Esophagus (tissue), 2 donors: ENCODE results near the gene DHCR7. TPM values are rescaled to one million over a fixed set of nuclear protein-coding genes. Genes with fewer than 3 reads are reported as not detected.

ENCODE experiments used
- H3K27ac ChIP-seq, 2 donors: one replicate each; pipeline ENCODE4 v1.5.1; 2013; ENCODE audit warnings: low read depth in 2 of 2, mild to moderate bottlenecking in 2 of 2, inconsistent platforms in 1 of 2, low read length in 1 of 2, moderate library complexity in 1 of 2
- H3K27me3 ChIP-seq, 2 donors: one replicate each; pipeline ENCODE4 v1.6.1; 2013; ENCODE audit warnings: low read length in 2 of 2, control low read depth in 1 of 2, mild to moderate bottlenecking in 1 of 2; ENCODE audit not compliant: insufficient read depth in 2 of 2, control insufficient read depth in 1 of 2
- H3K36me3 ChIP-seq, 2 donors: one replicate each; pipeline ENCODE4 v1.6.1; 2013; ENCODE audit warnings: low read length in 1 of 2; ENCODE audit not compliant: control insufficient read depth in 2 of 2, insufficient read depth in 2 of 2
- H3K4me1 ChIP-seq, 2 donors: one replicate each; pipeline ENCODE4 v1.6.1; 2013; ENCODE audit warnings: low read length in 1 of 2; ENCODE audit not compliant: control insufficient read depth in 2 of 2, insufficient read depth in 2 of 2
- H3K4me3 ChIP-seq, 2 donors: one replicate each; pipeline ENCODE4 v1.5.1; 2013; ENCODE audit warnings: low read length in 2 of 2, mild to moderate bottlenecking in 2 of 2, low read depth in 1 of 2, moderate library complexity in 1 of 2
- H3K9me3 ChIP-seq, 2 donors: one replicate each; pipeline ENCODE4 v1.6.1; 2013; ENCODE audit warnings: mild to moderate bottlenecking in 2 of 2, low read depth in 1 of 2, low read length in 1 of 2, moderate library complexity in 1 of 2; ENCODE audit not compliant: control insufficient read depth in 2 of 2, insufficient read depth in 1 of 2
- WGBS, 2 donors: extraction: QIAGEN DNeasy Blood & Tissue Kit; methylation state at CpG; one replicate each; pipeline ENCODE4 v1.1.7; 2013; 5-methylcytosine and 5-hydroxymethylcytosine counted together
- polyA plus RNA-seq, 2 donors: library from polyadenylated mRNA; stranded (reverse); fragments of 200-250 nt; gene quantifications; one replicate each; pipeline ENCODE4 v1.2.3, GENCODE V29; 2013
- donor health status: healthy with polysubstance abuse.
- donor health status: Bipolar disorder and iron deficiency.

DHCR7 gene
- polyA plus RNA-seq, 2 donors: 26.2 to 41.8 TPM

- H3K27ac ChIP-seq: no peak overlapping the region
- H3K36me3 ChIP-seq: peaks cover 11 to 58% of the 10 kb centered on the region in 2 donors
- H3K4me3 ChIP-seq: no peak overlapping the region
- 93% methylated on average over 23 of the region's 23 CpGs for WGBS, 2 donors
- H3K27me3 ChIP-seq: no peaks in the 10 kb centered on the region
- no peaks in the 10 kb centered on the region for H3K9me3 ChIP-seq
- H3K4me1 ChIP-seq: peaks cover 0 to 3% of the 10 kb centered on the region in 2 donors
Measured at GRCh38 chr11:71459076-71459766, 11.0 kb upstream of the DHCR7 start.

GRCh38 chr11:71458146-71459070 is 10.2 kb upstream of the DHCR7 start:
- H3K4me1 ChIP-seq: peaks cover 0 to 3% of the 10 kb centered on the region in 2 donors
- 81 to 86% methylated on average over 26 of the region's 26 CpGs for WGBS, 2 donors
- no peak overlapping the region for H3K4me3 ChIP-seq
- H3K9me3 ChIP-seq: no peaks in the 10 kb centered on the region
- H3K36me3 ChIP-seq: peaks cover 11 to 51% of the 10 kb centered on the region in 2 donors
- no peaks in the 10 kb centered on the region for H3K27me3 ChIP-seq
- H3K27ac ChIP-seq: peak overlapping the region in 1 of 2 donors; percentile 69

GRCh38 chr11:71456831-71457230 is 8.6 kb upstream of the DHCR7 start:
- Histone ChIP-seq H3K36me3 (peaks cover 11 to 41% of the 10 kb centered on the region in 2 donors), H3K27ac (no peak overlapping the region), H3K27me3 (no peaks in the 10 kb centered on the region), H3K4me3 (no peak overlapping the region), H3K9me3 (no peaks in the 10 kb centered on the region), H3K4me1 (peaks cover 0 to 4% of the 10 kb centered on the region in 2 donors)
- WGBS, 2 donors: 95% methylated on average over 10 of the region's 10 CpGs

GRCh38 chr11:71456294-71456693 is 8.1 kb upstream of the DHCR7 start:
- peaks cover 0 to 5% of the 10 kb centered on the region in 2 donors for H3K4me1 ChIP-seq
- no peak overlapping the region for H3K4me3 ChIP-seq
- H3K27ac ChIP-seq: no peak overlapping the region
- H3K9me3 ChIP-seq: no peaks in the 10 kb centered on the region
- peaks cover 11 to 39% of the 10 kb centered on the region in 2 donors for H3K36me3 ChIP-seq
- WGBS, 2 donors: 92 to 95% methylated on average over 8 of the region's 8 CpGs
- no peaks in the 10 kb centered on the region for H3K27me3 ChIP-seq

DNA sequence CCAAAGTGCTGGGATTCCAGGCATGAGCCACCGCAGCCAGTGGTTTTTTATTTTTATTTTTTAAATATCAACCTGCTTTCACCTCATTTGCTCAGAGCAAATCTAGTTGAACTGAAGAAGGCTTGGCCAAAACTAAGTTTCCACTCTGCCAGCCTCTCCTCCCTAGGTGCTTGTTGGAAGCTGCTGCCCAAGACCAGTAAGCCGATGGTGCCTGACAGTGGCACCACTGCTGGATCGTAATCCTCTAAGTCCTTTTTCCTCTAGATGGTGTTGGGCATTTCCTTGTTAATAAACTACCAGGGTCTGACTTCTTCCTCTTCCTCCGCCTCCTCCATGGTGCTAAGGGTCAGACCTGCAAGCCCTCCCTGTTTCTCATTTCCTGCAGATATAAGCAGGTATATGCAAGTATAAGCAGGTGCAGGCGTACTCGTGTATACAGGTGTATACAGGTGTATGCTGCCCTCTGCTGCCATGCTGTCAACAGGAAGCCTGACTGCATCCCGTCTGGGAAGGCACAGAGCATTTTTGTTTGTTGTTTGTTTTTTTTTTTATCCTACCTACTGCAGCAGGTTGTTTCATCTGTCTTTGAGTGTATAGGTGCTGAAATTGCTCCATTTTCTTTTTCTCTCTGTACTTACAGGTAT is 6.4 kb upstream of the DHCR7 start:
- Histone ChIP-seq H3K4me1 (peaks cover 0 to 5% of the 10 kb centered on the region in 2 donors), H3K36me3 (peaks cover 11 to 32% of the 10 kb centered on the region in 2 donors), H3K4me3 (no peak overlapping the region), H3K27ac (no peak overlapping the region), H3K9me3 (no peaks in the 10 kb centered on the region), H3K27me3 (no peaks in the 10 kb centered on the region)
- WGBS, 2 donors: 51 to 56% methylated on average over 7 of the region's 7 CpGs

DNA sequence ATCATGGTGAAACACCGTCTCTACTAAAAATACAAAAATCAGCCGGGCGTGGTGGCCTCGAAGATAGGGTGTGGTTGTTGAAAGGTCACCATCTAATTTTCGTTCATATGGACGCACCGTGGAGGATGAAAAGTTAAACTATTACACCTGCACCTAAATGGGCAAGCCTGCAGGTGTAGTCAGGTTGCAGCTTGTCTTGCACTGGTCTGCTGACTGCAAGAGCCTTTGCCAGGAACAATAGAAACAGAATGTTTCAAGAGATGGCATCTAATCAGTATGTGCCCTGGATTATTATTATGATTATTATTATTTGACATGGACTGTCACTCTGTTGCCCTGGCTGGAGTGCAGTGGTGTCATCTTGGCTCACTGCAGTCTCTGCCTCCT is 5.7 kb upstream of the DHCR7 start:
- peaks cover 0 to 8% of the 10 kb centered on the region in 2 donors for H3K4me1 ChIP-seq

GRCh38 chr11:71453037-71453917 is 5.1 kb upstream of the DHCR7 start, which contains the start of gene NADSYN1:
Gene NADSYN1 (plus strand): TSS chr11:71453203. CDS start chr11:71453297, 94 bp downstream.
- peaks cover 5 to 18% of the 10 kb centered on the region in 2 donors for H3K36me3 ChIP-seq
- peak within 1 kb of the TSS; percentile 77 to 92 for H3K4me3 ChIP-seq
- 1% methylated on average over 55 to 61 of the region's 61 CpGs for WGBS, 2 donors
- H3K27me3 ChIP-seq: no peaks in the 10 kb centered on the region
- H3K4me1 ChIP-seq: peaks cover 0 to 9% of the 10 kb centered on the region in 2 donors
- H3K9me3 ChIP-seq: no peaks in the 10 kb centered on the region
- peak within 1 kb of the TSS; percentile 93 to 95 for H3K27ac ChIP-seq

More for the DNA sequence above, 5.7 kb upstream of the DHCR7 start:
- no peaks in the 10 kb centered on the region for H3K27me3 ChIP-seq
- peak overlapping the region; percentile 88 to 93 for H3K27ac ChIP-seq
- 30 to 37% methylated on average over 7 of the region's 7 CpGs for WGBS, 2 donors
- no peaks in the 10 kb centered on the region for H3K9me3 ChIP-seq
- peak overlapping the region; percentile 77 to 92 for H3K4me3 ChIP-seq
- peaks cover 11 to 25% of the 10 kb centered on the region in 2 donors for H3K36me3 ChIP-seq

DNA sequence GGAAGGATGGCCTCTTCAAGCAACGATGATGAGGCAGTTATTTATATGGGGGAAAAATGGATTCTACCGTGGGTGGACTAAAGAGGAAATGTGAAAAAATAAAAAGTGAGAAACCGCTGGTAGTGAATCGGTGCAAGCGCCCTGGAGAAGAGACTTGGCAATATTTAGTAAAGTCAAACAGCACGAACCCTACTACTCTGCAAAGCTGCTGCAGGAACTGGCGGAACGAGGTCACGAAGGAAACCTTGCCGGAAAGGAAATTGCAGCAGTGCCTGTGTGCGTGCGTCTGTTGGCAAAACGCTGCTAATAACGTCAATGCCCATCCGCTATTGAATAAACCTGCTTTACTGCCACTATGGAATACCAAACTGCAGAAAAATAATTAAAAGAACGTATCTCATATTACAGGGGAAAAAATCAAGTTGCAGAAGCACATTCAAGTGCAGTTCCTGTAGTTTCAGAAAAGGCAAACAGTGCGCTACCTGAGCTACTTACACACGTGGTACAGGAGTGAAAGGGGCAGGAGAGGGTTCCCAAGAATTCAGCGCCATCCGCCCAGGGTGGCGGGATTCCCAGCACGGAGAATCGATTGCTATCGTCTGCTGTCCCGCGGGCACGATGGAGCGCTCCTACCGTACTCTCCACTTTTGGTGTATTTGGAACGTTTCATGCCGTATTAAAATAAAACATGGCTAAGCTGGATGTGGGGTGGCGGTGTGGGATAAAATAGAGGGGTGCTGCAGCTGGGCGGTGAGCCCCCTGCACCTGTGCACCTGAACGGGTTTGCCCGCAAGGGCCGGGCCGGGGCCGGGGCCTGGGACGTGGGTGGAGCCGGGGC is 4.2 kb upstream of the DHCR7 start:
- peak overlapping the region; percentile 65 to 77 for H3K4me3 ChIP-seq
- H3K27me3 ChIP-seq: no peaks in the 10 kb centered on the region
- 2 to 3% methylated on average over 40 of the region's 40 CpGs for WGBS, 2 donors
- peaks cover 3 to 16% of the 10 kb centered on the region in 2 donors for H3K36me3 ChIP-seq
- H3K27ac ChIP-seq: peak overlapping the region; percentile 91 to 95
- H3K4me1 ChIP-seq: peaks cover 0 to 7% of the 10 kb centered on the region in 2 donors
- no peaks in the 10 kb centered on the region for H3K9me3 ChIP-seq
